Breast epithelium (tissue), 3 donors: ENCODE results near the gene PARP16.

Experiments
- CTCF ChIP-seq, 3 donors: fragments of 450-650 bp; IDR thresholded peaks; one replicate each; pipeline ENCODE4 v1.5.1; 2016 to 2017; ENCODE audit warnings: antibody characterized with exemption in 3 of 3, mild to moderate bottlenecking in 3 of 3, moderate library complexity in 3 of 3
- POLR2AphosphoS5 ChIP-seq, 3 donors: sonication (generic); formaldehyde crosslinking; IDR thresholded peaks; one replicate each; pipeline ENCODE4 v1.6.1; 2017; ENCODE audit warnings: antibody characterized with exemption in 3 of 3

DNA sequence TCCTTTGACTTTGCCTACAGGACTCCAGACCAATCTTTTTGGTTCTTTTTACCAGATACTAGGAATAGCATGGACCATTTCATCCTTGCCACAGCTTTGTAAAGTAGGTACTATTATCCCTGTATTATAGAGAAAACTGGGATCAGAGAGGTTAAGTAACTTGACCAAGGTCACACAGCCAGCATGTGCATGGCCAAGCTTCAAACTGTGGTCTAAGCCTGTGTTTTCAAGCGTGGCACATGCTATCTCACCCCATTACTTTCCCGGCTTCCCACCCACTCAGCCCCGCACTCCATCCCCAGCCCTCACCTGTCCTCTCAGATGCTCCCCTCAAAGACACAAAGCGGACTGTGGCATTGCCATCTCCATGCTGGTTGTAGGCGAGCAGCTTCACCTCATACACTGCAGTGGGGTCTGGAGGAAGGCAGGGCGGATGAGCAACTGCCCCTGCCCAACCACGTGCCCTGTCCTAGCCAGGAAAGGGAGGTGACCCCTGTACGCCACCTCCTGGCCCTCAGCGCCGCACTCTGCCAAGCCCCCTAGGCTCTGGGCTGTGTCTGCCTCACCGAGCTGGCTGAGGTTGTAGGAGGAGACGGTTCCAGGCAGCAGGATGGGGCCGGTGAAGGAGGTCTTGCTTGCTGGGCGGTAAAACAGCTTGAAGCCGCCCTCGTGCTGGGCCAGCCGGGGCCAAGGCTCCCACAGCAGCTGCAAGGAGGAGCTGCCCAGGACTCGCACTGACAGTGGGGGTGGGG, 43.5 kb upstream of the PARP16 start:
- no peak for TF ChIP-seq CTCF (IDR thresholded peaks at IDR 0.05)
- no peak for TF ChIP-seq POLR2AphosphoS5 (IDR thresholded peaks at IDR 0.05)
